Measurements from ENCODE around the gene MTUS2. TPM values are rescaled to one million over a fixed set of nuclear protein-coding genes. Genes with fewer than 3 reads are reported as not detected.

MTUS2 gene
- total RNA-seq, 1 donor from 2014 or later: 0.67 TPM

DNA sequence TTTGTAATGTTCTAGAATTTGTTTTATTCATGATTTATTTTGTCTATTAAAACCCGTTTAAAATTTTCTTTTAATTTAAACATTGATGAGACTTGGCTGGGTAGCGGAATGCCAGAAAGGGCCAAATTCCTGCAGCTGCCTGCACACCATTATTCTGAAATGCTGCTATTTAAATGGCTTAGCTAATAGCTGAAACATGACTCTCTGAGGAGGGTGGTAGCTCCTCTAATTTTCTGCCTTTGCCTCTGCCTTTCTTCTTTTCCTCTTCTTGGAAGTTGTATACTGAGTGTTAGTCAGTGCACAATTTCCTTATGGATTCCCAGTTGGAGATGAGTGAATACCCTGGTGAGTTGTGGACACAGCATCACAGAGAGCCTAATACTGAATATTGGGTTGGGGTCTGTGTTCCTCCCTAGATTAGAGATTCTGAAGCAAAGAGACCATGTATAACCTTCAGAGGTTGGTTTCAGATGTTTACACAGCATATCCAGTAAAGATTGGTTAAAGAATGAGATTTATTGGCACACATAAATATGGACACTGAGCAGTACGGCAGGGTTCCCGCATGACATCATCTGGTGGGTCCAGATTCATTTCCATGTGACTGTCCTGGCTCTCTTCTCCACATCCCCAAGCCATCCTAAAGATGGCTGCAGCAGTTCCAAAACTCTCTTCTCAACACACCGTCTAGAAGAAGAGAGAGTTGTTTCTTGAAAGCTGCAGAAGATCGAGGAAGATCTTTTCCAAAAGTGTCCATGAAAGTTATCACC is 55.9 kb downstream of the MTUS2 start:
- Histone ChIP-seq H3K9me3 (ENCODE audit: low read depth) (peaks cover 1% of the 10 kb centered on the region), H3K4me3 (no peak overlapping the region), H3K4me1 (no peaks in the 10 kb centered on the region), H3K9ac (no peak overlapping the region), H3K27ac (no peak overlapping the region), H3K4me2 (no peak overlapping the region), H2AFZ (replicated peaks) (no peak overlapping the region), H3K36me3 (no peaks in the 10 kb centered on the region), H3K27me3 (no peaks in the 10 kb centered on the region), H3K79me2 (ENCODE audit: low read depth) (no peaks in the 10 kb centered on the region), H4K20me1 (ENCODE audit: low read depth) (no peaks in the 10 kb centered on the region), H3F3A (ENCODE audit: low read depth) (no peaks in the 10 kb centered on the region)
- Mint-ChIP-seq H3K9me3 (peaks cover 16% of the 10 kb centered on the region), H3K4me1 (no peaks in the 10 kb centered on the region), H3K36me3 (no peaks in the 10 kb centered on the region), H3K27me3 (ENCODE audit: insufficient read depth, low read depth) (no peaks in the 10 kb centered on the region), H3K27ac (no peak overlapping the region), H3K4me3 (no peak overlapping the region)
- no peak for DNase-seq (ENCODE audit: low spot score)
- TF ChIP-seq, protein P1, sequence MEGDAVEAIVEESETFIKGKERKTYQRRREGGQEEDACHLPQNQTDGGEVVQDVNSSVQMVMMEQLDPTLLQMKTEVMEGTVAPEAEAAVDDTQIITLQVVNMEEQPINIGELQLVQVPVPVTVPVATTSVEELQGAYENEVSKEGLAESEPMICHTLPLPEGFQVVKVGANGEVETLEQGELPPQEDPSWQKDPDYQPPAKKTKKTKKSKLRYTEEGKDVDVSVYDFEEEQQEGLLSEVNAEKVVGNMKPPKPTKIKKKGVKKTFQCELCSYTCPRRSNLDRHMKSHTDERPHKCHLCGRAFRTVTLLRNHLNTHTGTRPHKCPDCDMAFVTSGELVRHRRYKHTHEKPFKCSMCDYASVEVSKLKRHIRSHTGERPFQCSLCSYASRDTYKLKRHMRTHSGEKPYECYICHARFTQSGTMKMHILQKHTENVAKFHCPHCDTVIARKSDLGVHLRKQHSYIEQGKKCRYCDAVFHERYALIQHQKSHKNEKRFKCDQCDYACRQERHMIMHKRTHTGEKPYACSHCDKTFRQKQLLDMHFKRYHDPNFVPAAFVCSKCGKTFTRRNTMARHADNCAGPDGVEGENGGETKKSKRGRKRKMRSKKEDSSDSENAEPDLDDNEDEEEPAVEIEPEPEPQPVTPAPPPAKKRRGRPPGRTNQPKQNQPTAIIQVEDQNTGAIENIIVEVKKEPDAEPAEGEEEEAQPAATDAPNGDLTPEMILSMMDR (IDR thresholded peaks at IDR 0.05): no peak
- TF ChIP-seq EZH2 (IDR thresholded peaks at IDR 0.05) (no peak), EZH2phosphoT487 (IDR thresholded peaks at IDR 0.05) (no peak)

DNA sequence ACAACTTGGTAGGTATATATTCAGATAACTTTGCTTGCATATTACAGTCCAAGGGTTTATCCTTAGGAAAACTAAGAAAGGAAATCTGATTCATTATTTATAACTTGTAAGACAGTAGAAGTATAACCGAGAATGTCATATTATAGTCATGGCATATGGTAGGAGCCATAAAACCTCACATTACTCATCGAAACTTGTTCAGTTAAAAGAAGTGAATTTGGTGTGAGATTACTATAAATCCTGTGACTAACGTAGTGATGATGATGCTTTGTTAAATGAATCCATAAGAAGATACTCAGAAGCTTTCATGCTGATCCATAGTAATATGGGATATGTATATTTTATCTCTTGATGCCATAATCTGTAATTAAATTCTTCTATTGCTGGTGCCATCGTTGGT is 57.3 kb downstream of the MTUS2 start:
- no peaks in the 10 kb centered on the region for H3K4me1 ChIP-seq
- H3K27ac ChIP-seq: no peak overlapping the region
- Mint-ChIP-seq H3K36me3 (no peaks in the 10 kb centered on the region), H3K4me1 (no peaks in the 10 kb centered on the region), H3K27me3 (ENCODE audit: insufficient read depth, low read depth) (no peaks in the 10 kb centered on the region), H3K27ac (no peak overlapping the region), H3K4me3 (no peak overlapping the region), H3K9me3 (peaks cover 7% of the 10 kb centered on the region)
- no peaks in the 10 kb centered on the region for H3K79me2 ChIP-seq (ENCODE audit: low read depth)
- H3K4me2 ChIP-seq: no peak overlapping the region
- H3F3A ChIP-seq (ENCODE audit: low read depth): no peaks in the 10 kb centered on the region
- H2AFZ ChIP-seq (replicated peaks): no peak overlapping the region
- no peaks in the 10 kb centered on the region for H3K27me3 ChIP-seq
- TF ChIP-seq, protein P1 (IDR thresholded peaks at IDR 0.05): no peak
- no peak for TF ChIP-seq EZH2 (IDR thresholded peaks at IDR 0.05)
- TF ChIP-seq EZH2phosphoT487 (IDR thresholded peaks at IDR 0.05): no peak
- no peaks in the 10 kb centered on the region for H3K36me3 ChIP-seq
- H4K20me1 ChIP-seq (ENCODE audit: low read depth): no peaks in the 10 kb centered on the region
- peaks cover 5% of the 10 kb centered on the region for H3K9me3 ChIP-seq (ENCODE audit: low read depth)
- H3K9ac ChIP-seq: no peak overlapping the region
- DNase-seq (ENCODE audit: low spot score): no peak
- no peak overlapping the region for H3K4me3 ChIP-seq

DNA sequence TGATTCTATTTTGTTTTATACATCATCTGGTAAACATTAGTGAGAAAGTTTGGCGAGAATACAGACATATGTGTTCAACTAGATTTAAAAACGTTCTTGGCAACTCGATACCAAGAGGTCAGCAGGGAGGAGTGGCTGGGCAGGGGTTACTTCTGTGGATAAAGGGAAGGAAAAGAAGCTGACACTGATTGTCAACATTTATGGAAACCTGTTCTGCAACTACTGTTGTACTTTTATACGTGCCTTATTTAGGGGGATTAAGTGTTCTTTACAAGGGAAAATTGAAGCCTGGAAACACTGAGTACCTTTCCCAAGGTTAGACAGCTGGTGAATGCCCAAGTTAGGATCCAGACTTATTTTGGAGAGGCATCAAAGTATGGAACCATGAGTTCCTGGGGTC is 65.0 kb downstream of the MTUS2 start:
- Mint-ChIP-seq H3K4me1 (no peaks in the 10 kb centered on the region), H3K36me3 (no peaks in the 10 kb centered on the region), H3K9me3 (no peaks in the 10 kb centered on the region), H3K27me3 (ENCODE audit: insufficient read depth, low read depth) (no peaks in the 10 kb centered on the region), H3K4me3 (no peak overlapping the region), H3K27ac (no peak overlapping the region)
- no peak overlapping the region for H3K4me2 ChIP-seq
- H4K20me1 ChIP-seq (ENCODE audit: low read depth): no peaks in the 10 kb centered on the region
- peaks cover 5% of the 10 kb centered on the region for H3K9me3 ChIP-seq (ENCODE audit: low read depth)
- TF ChIP-seq EZH2phosphoT487 (IDR thresholded peaks at IDR 0.05) (no peak), EZH2 (IDR thresholded peaks at IDR 0.05) (no peak)
- TF ChIP-seq, protein P1 (IDR thresholded peaks at IDR 0.05): no peak
- no peak overlapping the region for H3K4me3 ChIP-seq
- no peaks in the 10 kb centered on the region for H3K4me1 ChIP-seq
- no peaks in the 10 kb centered on the region for H3F3A ChIP-seq (ENCODE audit: low read depth)
- no peak overlapping the region for H3K27ac ChIP-seq
- no peaks in the 10 kb centered on the region for H3K79me2 ChIP-seq (ENCODE audit: low read depth)
- no peak overlapping the region for H3K9ac ChIP-seq
- no peak for DNase-seq (ENCODE audit: low spot score)
- no peaks in the 10 kb centered on the region for H3K27me3 ChIP-seq
- no peaks in the 10 kb centered on the region for H3K36me3 ChIP-seq
- H2AFZ ChIP-seq (replicated peaks): no peak overlapping the region

Data from neural progenitor cell (in vitro differentiated cells).